ENCODE data around the gene DKK2. TPM values are rescaled to one million over a fixed set of nuclear protein-coding genes. Genes with fewer than 3 reads are reported as not detected.

DKK2 gene
- total RNA-seq, 1 experiment from 2014 or later, result not detected

GRCh38 chr4:107044170-107044569 is 8.1 kb upstream of the DKK2 start:
- Histone ChIP-seq H2AFZ (no peak overlapping the region), H3K4me2 (no peak overlapping the region), H3K9me3 (ENCODE audit: insufficient read depth, low read depth) (no peaks in the 10 kb centered on the region), H4K20me1 (ENCODE audit: insufficient read depth) (no peaks in the 10 kb centered on the region), H3K27me3 (ENCODE audit: insufficient read depth, low read depth) (no peaks in the 10 kb centered on the region), H3F3A (ENCODE audit: insufficient read depth, low read depth) (no peaks in the 10 kb centered on the region), H3K79me2 (ENCODE audit: low read depth) (no peaks in the 10 kb centered on the region), H3K4me3 (no peak overlapping the region), H3K27ac (no peak overlapping the region), H3K36me3 (ENCODE audit: low read depth) (no peaks in the 10 kb centered on the region), H3K9me2 (ENCODE audit: insufficient read depth) (no peaks in the 10 kb centered on the region), H3K4me1 (replicated peaks; ENCODE audit: insufficient read depth) (no peaks in the 10 kb centered on the region)
- ChIA-PET POLR2A (ENCODE audit: unreplicated experiment) (no interaction called here), CTCF (no interaction called here)
- intact Hi-C loops (cut with micrococcal nuclease; ENCODE audit: unreplicated experiment), result loop anchor here (2.0 kb wide), 1 partner anchor 337 kb away; no protein-coding TSS in a partner anchor
- DNase-seq, result no peak
- TF ChIP-seq CTCF (conservative IDR thresholded peaks at IDR 0.05), result no peak
- TF ChIP-seq EZH2 (IDR thresholded peaks at IDR 0.05; ENCODE audit: low read depth), result no peak
- no TSS peak for BruUV-seq (replicated peaks)

- intact Hi-C loops (cut with micrococcal nuclease; ENCODE audit: unreplicated experiment), result no loop called here
Observed at GRCh38 chr4:107037199-107037584, 1.1 kb upstream of the DKK2 start.

GRCh38 chr4:107036584-107037198 is 578 bp upstream of the DKK2 start:
- intact Hi-C loops (cut with micrococcal nuclease; ENCODE audit: unreplicated experiment), result no loop called here
- ChIA-PET POLR2A (ENCODE audit: unreplicated experiment) (no interaction called here), CTCF (no interaction called here)
- no peak for DNase-seq
- Histone ChIP-seq H3K4me3 (no peak overlapping the region), H3F3A (ENCODE audit: insufficient read depth, low read depth) (no peaks in the 10 kb centered on the region), H3K9me3 (ENCODE audit: insufficient read depth, low read depth) (no peaks in the 10 kb centered on the region), H3K79me2 (ENCODE audit: low read depth) (no peaks in the 10 kb centered on the region), H3K4me1 (replicated peaks; ENCODE audit: insufficient read depth) (no peaks in the 10 kb centered on the region), H3K4me2 (no peak overlapping the region), H2AFZ (no peak overlapping the region), H3K27me3 (ENCODE audit: insufficient read depth, low read depth) (no peaks in the 10 kb centered on the region), H3K27ac (no peak overlapping the region), H4K20me1 (ENCODE audit: insufficient read depth) (no peaks in the 10 kb centered on the region), H3K36me3 (ENCODE audit: low read depth) (no peaks in the 10 kb centered on the region), H3K9me2 (ENCODE audit: insufficient read depth) (no peaks in the 10 kb centered on the region)
- no TSS peak for BruUV-seq (replicated peaks)
- TF ChIP-seq EZH2 (IDR thresholded peaks at IDR 0.05; ENCODE audit: low read depth), result no peak
- no peak for TF ChIP-seq CTCF (conservative IDR thresholded peaks at IDR 0.05)

More at GRCh38 chr4:107037199-107037584, 1.1 kb upstream of the DKK2 start:
- Histone ChIP-seq H3K4me1 (replicated peaks; ENCODE audit: insufficient read depth) (no peaks in the 10 kb centered on the region), H3F3A (ENCODE audit: insufficient read depth, low read depth) (no peaks in the 10 kb centered on the region), H2AFZ (no peak overlapping the region), H3K9me2 (ENCODE audit: insufficient read depth) (no peaks in the 10 kb centered on the region), H3K27ac (no peak overlapping the region), H3K4me3 (no peak overlapping the region), H3K79me2 (ENCODE audit: low read depth) (no peaks in the 10 kb centered on the region), H3K4me2 (no peak overlapping the region), H3K36me3 (ENCODE audit: low read depth) (no peaks in the 10 kb centered on the region), H3K9me3 (ENCODE audit: insufficient read depth, low read depth) (no peaks in the 10 kb centered on the region), H4K20me1 (ENCODE audit: insufficient read depth) (no peaks in the 10 kb centered on the region), H3K27me3 (ENCODE audit: insufficient read depth, low read depth) (no peaks in the 10 kb centered on the region)
- CTCF ChIA-PET, result no interaction called here
- BruUV-seq (replicated peaks), result no TSS peak
- POLR2A ChIA-PET (ENCODE audit: unreplicated experiment), result no interaction called here
- no peak for TF ChIP-seq CTCF (conservative IDR thresholded peaks at IDR 0.05)
- TF ChIP-seq EZH2 (IDR thresholded peaks at IDR 0.05; ENCODE audit: low read depth), result no peak
- no peak for DNase-seq
